Loucy (cell line): ENCODE results near the gene BCLAF1.

ENCODE experiments used
- H2AFZ ChIP-seq: fragments of 200-600 bp; sonication (generic); 2 replicates; pipeline ENCODE4 v1.6.0; 2016; ENCODE audit warnings: antibody characterized with exemption, mild to moderate bottlenecking, low read length, moderate library complexity
- H3F3A ChIP-seq: fragments of 200-600 bp; 2 replicates; pipeline ENCODE4 v1.6.0; 2016; ENCODE audit warnings: antibody characterized with exemption, low read depth, mild to moderate bottlenecking
- H3K27me3 ChIP-seq: fragments of 200-600 bp; sonication (generic); 2 replicates; pipeline ENCODE4 v1.6.1; 2014; ENCODE audit warnings: low read length, mild to moderate bottlenecking; ENCODE audit not compliant: insufficient read depth, poor library complexity, severe bottlenecking
- H3K36me3 ChIP-seq: fragments of 200-600 bp; sonication (generic); 2 replicates; pipeline ENCODE4 v1.6.1; 2016; ENCODE audit warnings: low read length; ENCODE audit not compliant: insufficient read depth
- H3K4me1 ChIP-seq: fragments of 200-600 bp; sonication (generic); 2 replicates; pipeline ENCODE4 v1.5.1; 2014; ENCODE audit warnings: low read length, mild to moderate bottlenecking; ENCODE audit not compliant: insufficient read depth, poor library complexity, severe bottlenecking
- H3K4me2 ChIP-seq: fragments of 200-600 bp; sonication (generic); 2 replicates; pipeline ENCODE4 v1.6.0; 2014; ENCODE audit warnings: antibody characterized with exemption, low read length, low read depth, mild to moderate bottlenecking; ENCODE audit not compliant: poor library complexity, severe bottlenecking
- H3K4me3 ChIP-seq: fragments of 200-600 bp; sonication (generic); 2 replicates; pipeline ENCODE4 v1.5.1; 2014; ENCODE audit warnings: low read length, mild to moderate bottlenecking, mixed read lengths; ENCODE audit not compliant: poor library complexity, severe bottlenecking
- H3K79me2 ChIP-seq: fragments of 200-600 bp; sonication (generic); 2 replicates; pipeline ENCODE4 v1.6.1; 2014; ENCODE audit warnings: low read length; ENCODE audit not compliant: insufficient read depth
- H3K9ac ChIP-seq: fragments of 200-600 bp; sonication (generic); 2 replicates; pipeline ENCODE4 v1.6.0; 2014; ENCODE audit warnings: mild to moderate bottlenecking, low read depth, low read length, moderate library complexity; ENCODE audit not compliant: poor library complexity, severe bottlenecking
- H3K9me2 ChIP-seq: fragments of 200-600 bp; sonication (generic); replicated peaks from 2 replicates; pipeline ENCODE4 v1.6.1; 2016; ENCODE audit warnings: low read depth, low read length, mixed read lengths
- H3K9me3 ChIP-seq: fragments of 200-600 bp; sonication (generic); 2 replicates; pipeline ENCODE4 v1.6.1; 2014; ENCODE audit warnings: mild to moderate bottlenecking, antibody characterized with exemption, low read length, low read depth; ENCODE audit not compliant: insufficient read depth
- H4K20me1 ChIP-seq: fragments of 200-600 bp; sonication (generic); 2 replicates; pipeline ENCODE4 v1.6.0; 2014; ENCODE audit warnings: antibody characterized with exemption, low read length, mild to moderate bottlenecking; ENCODE audit not compliant: insufficient read depth, poor library complexity, severe bottlenecking
- EZH2phosphoT487 ChIP-seq: fragments of 200-600 bp; IDR thresholded peaks from 2 replicates; pipeline ENCODE4 v1.6.1; 2018; ENCODE audit warnings: antibody characterized with exemption, mild to moderate bottlenecking, moderate library complexity, borderline replicate concordance
- TF ChIP-seq, protein P1 (sequence below): fragments of 200-600 bp; sonication (generic); conservative IDR thresholded peaks from 2 replicates; pipeline ENCODE4 v1.5.1; 2014; ENCODE audit warnings: mild to moderate bottlenecking, antibody characterized with exemption, low read length

The BCLAF1 gene

GRCh38 chr6:136282906-136283305, 6.7 kb downstream of the BCLAF1 start:
- Histone ChIP-seq H4K20me1 (peaks cover 95% of the 10 kb centered on the region), H3K9me3 (no peaks in the 10 kb centered on the region), H3K4me1 (peaks cover 50% of the 10 kb centered on the region), H3K4me2 (peak overlapping the region; percentile 89), H2AFZ (no peak overlapping the region), H3K9me2 (no peaks in the 10 kb centered on the region), H3K9ac (no peak overlapping the region), H3K4me3 (peak overlapping the region; percentile 63), H3K27me3 (no peaks in the 10 kb centered on the region), H3F3A (no peaks in the 10 kb centered on the region), H3K36me3 (peaks cover 41% of the 10 kb centered on the region), H3K79me2 (peaks cover 98% of the 10 kb centered on the region)
- TF ChIP-seq EZH2phosphoT487: no peak
- TF ChIP-seq, protein P1, sequence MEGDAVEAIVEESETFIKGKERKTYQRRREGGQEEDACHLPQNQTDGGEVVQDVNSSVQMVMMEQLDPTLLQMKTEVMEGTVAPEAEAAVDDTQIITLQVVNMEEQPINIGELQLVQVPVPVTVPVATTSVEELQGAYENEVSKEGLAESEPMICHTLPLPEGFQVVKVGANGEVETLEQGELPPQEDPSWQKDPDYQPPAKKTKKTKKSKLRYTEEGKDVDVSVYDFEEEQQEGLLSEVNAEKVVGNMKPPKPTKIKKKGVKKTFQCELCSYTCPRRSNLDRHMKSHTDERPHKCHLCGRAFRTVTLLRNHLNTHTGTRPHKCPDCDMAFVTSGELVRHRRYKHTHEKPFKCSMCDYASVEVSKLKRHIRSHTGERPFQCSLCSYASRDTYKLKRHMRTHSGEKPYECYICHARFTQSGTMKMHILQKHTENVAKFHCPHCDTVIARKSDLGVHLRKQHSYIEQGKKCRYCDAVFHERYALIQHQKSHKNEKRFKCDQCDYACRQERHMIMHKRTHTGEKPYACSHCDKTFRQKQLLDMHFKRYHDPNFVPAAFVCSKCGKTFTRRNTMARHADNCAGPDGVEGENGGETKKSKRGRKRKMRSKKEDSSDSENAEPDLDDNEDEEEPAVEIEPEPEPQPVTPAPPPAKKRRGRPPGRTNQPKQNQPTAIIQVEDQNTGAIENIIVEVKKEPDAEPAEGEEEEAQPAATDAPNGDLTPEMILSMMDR: no peak

DNA sequence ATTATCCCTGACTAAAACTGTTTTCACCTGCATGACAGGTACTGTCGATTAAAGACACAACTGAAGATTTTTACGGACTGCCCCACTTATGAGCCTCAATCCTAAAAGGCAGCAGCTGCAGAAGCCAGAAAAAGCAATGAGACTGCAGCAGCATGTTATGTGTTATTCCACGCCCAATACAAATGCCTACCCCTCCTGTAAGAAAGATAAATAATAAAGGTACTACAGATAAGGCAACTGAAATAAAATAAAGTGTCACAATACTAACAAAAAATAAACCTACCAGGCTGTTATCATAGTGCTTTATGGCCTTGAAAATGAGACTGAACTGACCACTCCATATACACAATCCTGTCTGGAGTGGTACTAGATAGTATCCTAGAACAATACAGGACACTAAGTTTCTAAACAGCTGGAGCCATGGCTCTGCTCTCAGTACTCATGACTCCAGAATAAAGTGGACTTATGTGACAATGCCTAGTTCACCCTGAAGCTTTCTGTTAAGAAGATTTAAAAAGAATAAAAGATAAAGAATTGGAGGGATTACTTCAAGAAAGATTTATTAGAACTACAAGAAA, 9.5 kb downstream of the BCLAF1 start:
- Histone ChIP-seq H3K9me3 (no peaks in the 10 kb centered on the region), H3K4me1 (peaks cover 41% of the 10 kb centered on the region), H3K27me3 (no peaks in the 10 kb centered on the region), H3K4me3 (peak overlapping the region; percentile 63), H3K79me2 (peaks cover 89% of the 10 kb centered on the region), H3F3A (no peaks in the 10 kb centered on the region), H4K20me1 (peaks cover 89% of the 10 kb centered on the region), H2AFZ (no peak overlapping the region), H3K4me2 (peak overlapping the region; percentile 89), H3K9ac (no peak overlapping the region), H3K9me2 (no peaks in the 10 kb centered on the region), H3K36me3 (peaks cover 64% of the 10 kb centered on the region)
- TF ChIP-seq EZH2phosphoT487: no peak
- TF ChIP-seq, protein P1: no peak

GRCh38 chr6:136274062-136274461, 15.6 kb downstream of the BCLAF1 start:
- H3K9me3 ChIP-seq: no peaks in the 10 kb centered on the region
- H3K79me2 ChIP-seq: peaks cover 77% of the 10 kb centered on the region
- H3K9me2 ChIP-seq: no peaks in the 10 kb centered on the region
- no peak overlapping the region for H3K9ac ChIP-seq
- H2AFZ ChIP-seq: no peak overlapping the region
- peaks cover 87% of the 10 kb centered on the region for H4K20me1 ChIP-seq
- H3K4me2 ChIP-seq: no peak overlapping the region
- H3F3A ChIP-seq: no peaks in the 10 kb centered on the region
- H3K27me3 ChIP-seq: no peaks in the 10 kb centered on the region
- TF ChIP-seq EZH2phosphoT487: no peak
- peaks cover 93% of the 10 kb centered on the region for H3K36me3 ChIP-seq
- H3K4me1 ChIP-seq: no peaks in the 10 kb centered on the region
- no peak overlapping the region for H3K4me3 ChIP-seq

DNA sequence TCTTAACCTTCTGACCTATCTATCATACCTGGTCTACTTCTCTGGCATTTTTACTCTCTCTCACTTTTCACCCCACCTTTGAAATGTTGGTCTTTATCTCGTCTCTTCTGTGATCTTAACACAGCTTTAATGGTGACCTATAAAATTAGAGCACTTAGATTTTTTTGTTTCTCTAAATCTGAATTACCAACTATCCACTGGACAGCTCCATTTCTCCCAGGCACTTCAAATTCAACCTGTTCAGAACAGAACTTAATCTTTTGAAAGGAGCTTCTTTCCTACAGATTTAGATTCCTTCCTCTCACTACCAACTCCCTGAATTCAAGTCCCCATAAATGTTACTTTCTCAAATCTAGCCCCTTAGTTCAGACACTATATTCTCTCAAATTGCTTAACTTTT, 24.5 kb downstream of the BCLAF1 start:
- peaks cover 100% of the 10 kb centered on the region for H3K36me3 ChIP-seq

More for the DNA sequence above, 24.5 kb downstream of the BCLAF1 start:
- H3K4me2 ChIP-seq: no peak overlapping the region
- H3K4me1 ChIP-seq: no peaks in the 10 kb centered on the region
- H3K79me2 ChIP-seq: peaks cover 60% of the 10 kb centered on the region
- no peaks in the 10 kb centered on the region for H3F3A ChIP-seq
- no peak overlapping the region for H2AFZ ChIP-seq
- H3K9ac ChIP-seq: no peak overlapping the region
- H3K9me3 ChIP-seq: no peaks in the 10 kb centered on the region
- H3K4me3 ChIP-seq: no peak overlapping the region
- H4K20me1 ChIP-seq: peaks cover 86% of the 10 kb centered on the region
- H3K9me2 ChIP-seq: no peaks in the 10 kb centered on the region
- no peaks in the 10 kb centered on the region for H3K27me3 ChIP-seq
- no peak for TF ChIP-seq EZH2phosphoT487
- TF ChIP-seq, protein P1: no peak
